Measurements from ENCODE around the gene MCM3AP.

The MCM3AP gene

GRCh38 chr21:46215436-46216131, 69.8 kb downstream of the MCM3AP start:
- no peak for DNase-seq

GRCh38 chr21:46214478-46215340, 70.7 kb downstream of the MCM3AP start:
- no peak for DNase-seq

GRCh38 chr21:46213620-46214286, 71.7 kb downstream of the MCM3AP start:
- no peak for DNase-seq

- DNase-seq, result no peak
Measured at GRCh38 chr21:46212721-46213484, 72.5 kb downstream of the MCM3AP start.

- no peak for DNase-seq
Measured at GRCh38 chr21:46211786-46212720, 73.4 kb downstream of the MCM3AP start.

- no peak for DNase-seq
Measured at GRCh38 chr21:46211376-46211775, 74.0 kb downstream of the MCM3AP start.

GRCh38 chr21:46210378-46211136, 74.9 kb downstream of the MCM3AP start:
- DNase-seq, result no peak

GRCh38 chr21:46208761-46209721, 76.4 kb downstream of the MCM3AP start:
- no peak for DNase-seq

GRCh38 chr21:46207920-46208591, 77.4 kb downstream of the MCM3AP start:
- no peak for DNase-seq

- DNase-seq, result no peak
Measured at GRCh38 chr21:46207006-46207919, 78.1 kb downstream of the MCM3AP start.

- DNase-seq, result no peak
Measured at GRCh38 chr21:46206163-46207005, 79.0 kb downstream of the MCM3AP start.

GRCh38 chr21:46205766-46206162, 79.6 kb downstream of the MCM3AP start:
- DNase-seq, result no peak

GRCh38 chr21:46205166-46205565, 80.2 kb downstream of the MCM3AP start:
- DNase-seq, result no peak

- no peak for DNase-seq
Measured at GRCh38 chr21:46203203-46203600, 82.2 kb downstream of the MCM3AP start.

GRCh38 chr21:46202592-46203202, 82.7 kb downstream of the MCM3AP start:
- no peak for DNase-seq
